ENCODE results near the gene DTNA.

Gene DTNA

GRCh38 chr18:34694591-34695165 is 15.4 kb upstream of the DTNA start:
- Histone ChIP-seq H3K36me3 (replicated peaks) (no peaks in the 10 kb centered on the region), H3K27me3 (replicated peaks) (no peaks in the 10 kb centered on the region), H3K27ac (no peak overlapping the region), H3K4me3 (ENCODE audit: low read depth, low read length) (no peak overlapping the region)
- TF ChIP-seq CTCF (IDR thresholded peaks at IDR 0.05; ENCODE audit: low read depth, low read length, missing control alignments), result no peak
- in situ Hi-C loops (cut with HindIII; ENCODE audit: low pct_ligation_motif_present, low sequenced_read_pairs), result no loop called here
- DNase-seq, result no peak

- TF ChIP-seq CTCF (IDR thresholded peaks at IDR 0.05; ENCODE audit: low read depth, low read length, missing control alignments), result no peak
- in situ Hi-C loops (cut with HindIII; ENCODE audit: low pct_ligation_motif_present, low sequenced_read_pairs), result no loop called here
- DNase-seq, result no peak
- H3K27me3 ChIP-seq (replicated peaks), result no peaks in the 10 kb centered on the region
- no peak overlapping the region for H3K4me3 ChIP-seq (ENCODE audit: low read depth, low read length)
- H3K27ac ChIP-seq, result no peak overlapping the region
- no peaks in the 10 kb centered on the region for H3K36me3 ChIP-seq (replicated peaks)
Measured at GRCh38 chr18:34695310-34695709, 14.8 kb upstream of the DTNA start.

GRCh38 chr18:34696671-34697070 is 13.4 kb upstream of the DTNA start:
- DNase-seq, result no peak
- in situ Hi-C loops (cut with HindIII; ENCODE audit: low pct_ligation_motif_present, low sequenced_read_pairs), result no loop called here
- Histone ChIP-seq H3K27ac (no peak overlapping the region), H3K4me3 (ENCODE audit: low read depth, low read length) (no peak overlapping the region), H3K36me3 (replicated peaks) (no peaks in the 10 kb centered on the region), H3K27me3 (replicated peaks) (no peaks in the 10 kb centered on the region)
- TF ChIP-seq CTCF (IDR thresholded peaks at IDR 0.05; ENCODE audit: low read depth, low read length, missing control alignments), result no peak

GRCh38 chr18:34697233-34697632 is 12.9 kb upstream of the DTNA start:
- no peak for DNase-seq

GRCh38 chr18:34697891-34698290 is 12.2 kb upstream of the DTNA start:
- in situ Hi-C loops (cut with HindIII; ENCODE audit: low pct_ligation_motif_present, low sequenced_read_pairs), result no loop called here
- Histone ChIP-seq H3K27ac (no peak overlapping the region), H3K27me3 (replicated peaks) (no peaks in the 10 kb centered on the region), H3K36me3 (replicated peaks) (no peaks in the 10 kb centered on the region), H3K4me3 (ENCODE audit: low read depth, low read length) (no peak overlapping the region)
- DNase-seq, result no peak
- TF ChIP-seq CTCF (IDR thresholded peaks at IDR 0.05; ENCODE audit: low read depth, low read length, missing control alignments), result no peak

More at GRCh38 chr18:34697233-34697632, 12.9 kb upstream of the DTNA start:
- H3K4me3 ChIP-seq (ENCODE audit: low read depth, low read length), result no peak overlapping the region
- in situ Hi-C loops (cut with HindIII; ENCODE audit: low pct_ligation_motif_present, low sequenced_read_pairs), result no loop called here
- H3K27me3 ChIP-seq (replicated peaks), result no peaks in the 10 kb centered on the region
- H3K27ac ChIP-seq, result no peak overlapping the region
- TF ChIP-seq CTCF (IDR thresholded peaks at IDR 0.05; ENCODE audit: low read depth, low read length, missing control alignments), result no peak
- H3K36me3 ChIP-seq (replicated peaks), result no peaks in the 10 kb centered on the region

- no peak overlapping the region for H3K4me3 ChIP-seq (ENCODE audit: low read depth, low read length)
Measured at GRCh38 chr18:34701911-34702310, 8.2 kb upstream of the DTNA start.

More at GRCh38 chr18:34701911-34702310, 8.2 kb upstream of the DTNA start:
- no peak for DNase-seq
- in situ Hi-C loops (cut with HindIII; ENCODE audit: low pct_ligation_motif_present, low sequenced_read_pairs), result no loop called here
- Histone ChIP-seq H3K27me3 (replicated peaks) (no peaks in the 10 kb centered on the region), H3K27ac (no peak overlapping the region), H3K36me3 (replicated peaks) (no peaks in the 10 kb centered on the region)
- TF ChIP-seq CTCF (IDR thresholded peaks at IDR 0.05; ENCODE audit: low read depth, low read length, missing control alignments), result no peak
